Sigmoid colon (tissue), 4 donors: ENCODE measurements around the gene PHLPP1.

ENCODE experiments used
- EP300 ChIP-seq, 4 donors: sonication (generic); formaldehyde crosslinking; IDR thresholded peaks; one replicate each; pipeline ENCODE4 v1.6.1; 2017; ENCODE audit warnings: antibody characterized with exemption in 4 of 4
- POLR2A ChIP-seq, 2 donors: fragments of 450-650 bp; IDR thresholded peaks; one replicate each; pipeline ENCODE4 v1.6.1; 2016; ENCODE audit warnings: antibody characterized with exemption in 2 of 2, mild to moderate bottlenecking in 2 of 2, moderate library complexity in 2 of 2
- POLR2AphosphoS5 ChIP-seq, 4 donors: sonication (generic); formaldehyde crosslinking; IDR thresholded peaks; one replicate each; pipeline ENCODE4 v1.6.1; 2017; ENCODE audit warnings: antibody characterized with exemption in 4 of 4
- TF ChIP-seq, protein P1 (sequence below), 4 experiments: fragments of 450-650 bp in 3 of 4; fragments of 200-600 bp in 1 of 4; IDR thresholded peaks; one replicate each; pipeline ENCODE4 v1.5.1; 2016 to 2019; ENCODE audit warnings: antibody characterized with exemption in 4 of 4, mild to moderate bottlenecking in 3 of 4, moderate library complexity in 2 of 4

DNA sequence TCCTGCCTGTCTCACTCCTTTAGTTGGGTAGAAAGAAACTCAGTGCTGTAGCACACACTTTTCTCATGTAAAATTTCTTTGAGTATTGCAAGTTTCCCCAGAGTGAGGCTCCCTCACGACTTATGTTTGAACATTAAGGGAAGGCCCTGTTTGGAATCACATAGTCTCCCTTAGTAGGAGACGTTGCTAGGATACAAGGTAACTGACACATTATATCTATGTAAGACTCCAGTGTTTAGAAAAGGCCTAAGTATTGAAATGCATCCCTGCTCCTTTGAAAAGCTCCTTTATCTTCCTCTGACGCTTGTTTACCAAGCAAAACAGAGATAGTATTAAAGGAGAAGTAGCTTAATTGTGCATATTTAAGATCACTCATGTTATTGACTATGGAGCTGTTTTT, 248.2 kb downstream of the PHLPP1 start:
- TF ChIP-seq EP300 (IDR thresholded peaks at IDR 0.05) (no peak), POLR2AphosphoS5 (IDR thresholded peaks at IDR 0.05) (no peak), POLR2A (IDR thresholded peaks at IDR 0.05) (no peak)
- TF ChIP-seq, protein P1, sequence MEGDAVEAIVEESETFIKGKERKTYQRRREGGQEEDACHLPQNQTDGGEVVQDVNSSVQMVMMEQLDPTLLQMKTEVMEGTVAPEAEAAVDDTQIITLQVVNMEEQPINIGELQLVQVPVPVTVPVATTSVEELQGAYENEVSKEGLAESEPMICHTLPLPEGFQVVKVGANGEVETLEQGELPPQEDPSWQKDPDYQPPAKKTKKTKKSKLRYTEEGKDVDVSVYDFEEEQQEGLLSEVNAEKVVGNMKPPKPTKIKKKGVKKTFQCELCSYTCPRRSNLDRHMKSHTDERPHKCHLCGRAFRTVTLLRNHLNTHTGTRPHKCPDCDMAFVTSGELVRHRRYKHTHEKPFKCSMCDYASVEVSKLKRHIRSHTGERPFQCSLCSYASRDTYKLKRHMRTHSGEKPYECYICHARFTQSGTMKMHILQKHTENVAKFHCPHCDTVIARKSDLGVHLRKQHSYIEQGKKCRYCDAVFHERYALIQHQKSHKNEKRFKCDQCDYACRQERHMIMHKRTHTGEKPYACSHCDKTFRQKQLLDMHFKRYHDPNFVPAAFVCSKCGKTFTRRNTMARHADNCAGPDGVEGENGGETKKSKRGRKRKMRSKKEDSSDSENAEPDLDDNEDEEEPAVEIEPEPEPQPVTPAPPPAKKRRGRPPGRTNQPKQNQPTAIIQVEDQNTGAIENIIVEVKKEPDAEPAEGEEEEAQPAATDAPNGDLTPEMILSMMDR (IDR thresholded peaks at IDR 0.05): no peak
